CD4-positive, alpha-beta memory T cell (primary cell): ENCODE measurements around the gene MKNK1. TPM values are rescaled to one million over a fixed set of nuclear protein-coding genes. Genes with fewer than 3 reads are reported as not detected.
A peak's percentile ranks its signal among the peaks of the same experiment; 100 is the strongest.

Source experiments
- CTCF ChIA-PET: fragments of 350-600 bp; sonication (Branson Sonifier 250); formaldehyde crosslinking; loops from one replicate; lab custom pipeline; 2021; ENCODE audit warnings: inconsistent platforms; ENCODE audit not compliant: partially characterized antibody; lab: Charles Lee
- POLR2A ChIA-PET: fragments of 350-600 bp; sonication (Branson Sonifier 250); formaldehyde crosslinking; loops from one replicate; lab custom pipeline; 2021; ENCODE audit not compliant: partially characterized antibody; lab: Charles Lee
- DNase-seq, 5 donors: peaks; one replicate each; pipeline versions ENCODE4 v3.0.0 to v3.0.0-alpha.2; 2020 to 2022; ENCODE audit warnings: mixed read lengths in 1 of 5
- H3K27ac ChIP-seq: one replicate; pipeline ENCODE4 v1.7.0; 2013; ENCODE audit warnings: low read depth, low read length
- H3K27me3 ChIP-seq: 2 replicates; pipeline ENCODE4 v1.7.0; 2013; ENCODE audit warnings: mild to moderate bottlenecking, low read length, moderate library complexity; ENCODE audit not compliant: insufficient read depth
- H3K36me3 ChIP-seq: 2 replicates; pipeline ENCODE4 v1.7.0; 2013; ENCODE audit warnings: mild to moderate bottlenecking, low read length, moderate library complexity; ENCODE audit not compliant: insufficient read depth
- H3K4me1 ChIP-seq: 2 replicates; pipeline ENCODE4 v1.7.0; 2013; ENCODE audit warnings: mild to moderate bottlenecking, low read length, moderate library complexity; ENCODE audit not compliant: insufficient read depth
- H3K4me3 ChIP-seq, 2 donors: one replicate each; pipeline ENCODE4 v1.7.0; 2013; ENCODE audit warnings: low read length in 2 of 2, mild to moderate bottlenecking in 1 of 2
- H3K9me3 ChIP-seq, 2 donors: one replicate each; pipeline ENCODE4 v1.7.0; 2013; ENCODE audit warnings: low read length in 2 of 2, control low read depth in 1 of 2; ENCODE audit not compliant: control insufficient read depth in 1 of 2
- H3K27ac Mint-ChIP-seq, 7 donors: one replicate each; pipeline ENCODE4 v1.8.0; 2020 to 2021; ENCODE audit warnings: mixed read lengths in 7 of 7, mild to moderate bottlenecking in 6 of 7, inconsistent platforms in 3 of 7, moderate library complexity in 3 of 7
- H3K27me3 Mint-ChIP-seq, 2 donors: one replicate each; pipeline ENCODE4 v1.8.0; 2020 to 2021; ENCODE audit warnings: mixed read lengths in 2 of 2
- H3K36me3 Mint-ChIP-seq, 2 donors: one replicate each; pipeline ENCODE4 v1.8.0; 2020 to 2021; ENCODE audit warnings: mixed read lengths in 2 of 2, inconsistent platforms in 1 of 2, mild to moderate bottlenecking in 1 of 2
- H3K4me1 Mint-ChIP-seq, 4 donors: one replicate each; pipeline ENCODE4 v1.8.0; 2020 to 2021; ENCODE audit warnings: mixed read lengths in 4 of 4, mild to moderate bottlenecking in 1 of 4
- H3K4me3 Mint-ChIP-seq, 8 donors: one replicate each; pipeline ENCODE4 v1.8.0; 2020 to 2021; ENCODE audit warnings: mixed read lengths in 8 of 8, mild to moderate bottlenecking in 7 of 8, moderate library complexity in 6 of 8, inconsistent platforms in 3 of 8
- H3K9me3 Mint-ChIP-seq, 8 donors: one replicate each; pipeline ENCODE4 v1.8.0; 2020 to 2021; ENCODE audit warnings: mixed read lengths in 8 of 8, mild to moderate bottlenecking in 5 of 8, inconsistent platforms in 3 of 8, moderate library complexity in 1 of 8
- intact Hi-C: fragments of 100-400 bp; cut with micrococcal nuclease; formaldehyde crosslinking; loops from one replicate; pipeline ENCODE4 v1.15.1; 2023
- polyA plus RNA-seq, 2 donors: library from polyadenylated mRNA; unstranded; fragments of 300-500 nt; fragmentation: Illumina TruSeq; gene quantifications; one replicate each; pipeline ENCODE4 v1.2.3, GENCODE V29; 2021
- total RNA-seq, 2 experiments: library from RNA; stranded (reverse); gene quantifications; one replicate each; pipeline ENCODE4 v1.2.3, GENCODE V29; 2021

The MKNK1 gene
- total and polyA plus RNA-seq, 4 experiments from 2014 or later = 29.3 to 54.9 (median 43.8) TPM

DNA sequence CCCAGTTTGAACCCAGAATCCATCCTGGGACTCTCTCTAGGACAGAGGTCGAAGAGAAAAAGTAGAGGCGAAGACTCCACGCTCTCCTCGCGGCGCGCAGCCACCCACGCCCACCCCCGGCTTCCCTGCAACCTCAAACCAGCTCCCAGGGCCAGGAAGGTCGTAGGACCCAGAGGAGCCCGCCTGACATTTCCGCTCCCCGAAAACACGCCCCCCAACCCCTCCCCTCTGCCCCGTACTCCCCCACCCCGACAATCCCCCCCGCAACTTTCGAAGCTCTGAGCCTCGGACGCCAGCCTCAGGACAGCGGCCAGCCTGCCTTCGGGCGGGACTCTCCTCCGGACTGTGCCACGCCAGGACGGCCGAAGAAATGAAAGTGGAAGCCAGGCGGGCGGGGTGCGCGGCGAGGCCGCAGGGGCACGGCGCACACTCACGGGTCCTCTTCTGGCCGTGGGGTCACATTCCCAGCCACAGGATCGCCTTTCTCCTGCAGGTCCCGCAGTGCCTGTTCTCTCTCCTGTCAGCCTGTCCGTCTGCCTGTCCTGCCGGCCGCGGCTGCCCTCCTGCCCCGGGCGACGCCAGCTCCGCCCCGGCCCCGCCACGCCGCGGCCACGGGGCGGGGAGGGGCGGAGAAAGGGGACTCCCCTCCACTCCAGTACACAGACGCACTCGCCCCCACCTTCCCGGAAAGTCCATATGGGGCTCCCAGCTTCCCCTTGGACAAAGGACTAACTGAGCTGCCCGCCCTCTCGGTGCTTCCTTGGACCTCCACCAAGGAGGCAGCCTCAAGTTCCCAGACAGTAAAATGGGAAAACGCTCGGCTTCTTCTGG, 12.4 kb upstream of the MKNK1 start, which contains the start of gene MOB3C:
Gene MOB3C (minus strand): TSS at position 535 of the 831 bp plus-strand sequence. CDS start 3,490 bp downstream, outside the sequence.
- no peaks in the 10 kb centered on the region for H3K27me3 ChIP-seq
- Mint-ChIP-seq H3K27me3 (no peaks in the 10 kb centered on the region), H3K4me1 (peaks cover 22 to 57% (median 41%) of the 10 kb centered on the region in 4 donors), H3K36me3 (peaks cover 0 to 14% of the 10 kb centered on the region in 2 donors), H3K27ac (peak within 1 kb of the TSS; percentile 87 to 97 (median 94)), H3K4me3 (peak within 1 kb of the TSS; percentile 92 to 96 (median 94)), H3K9me3 (no peaks in the 10 kb centered on the region)
- peak within 1 kb of the TSS; percentile 82 to 96 for H3K4me3 ChIP-seq
- POLR2A ChIA-PET = interaction anchor here (0.6 to 10.4 kb wide), 9 partner anchors 12 to 313 kb away, joined by 3 to 182 read pairs (median 4); partner anchors contain the start of genes ATPAF1, EFCAB14, LRRC41 and MKNK1
- H3K9me3 ChIP-seq = no peaks in the 10 kb centered on the region
- H3K36me3 ChIP-seq = no peaks in the 10 kb centered on the region
- CTCF ChIA-PET = interaction anchor here (0.8 to 3.2 kb wide), 7 partner anchors 12 to 109 kb away, joined by 3 to 37 read pairs (median 4); partner anchors contain the start of gene MKNK1
- peak; percentile 62 to 74 (median 63) for DNase-seq
- peaks cover 51% of the 10 kb centered on the region for H3K4me1 ChIP-seq
- intact Hi-C loops = loop anchor here (1.0 to 5.0 kb wide), 2 partner anchors 12 to 101 kb away; partner anchors contain the start of genes EFCAB14 and MKNK1
- peak within 1 kb of the TSS; percentile 81 for H3K27ac ChIP-seq

- H3K27me3 Mint-ChIP-seq = no peaks in the 10 kb centered on the region
- POLR2A ChIA-PET = interaction anchor here (0.6 to 10.4 kb wide), 9 partner anchors 11 to 313 kb away, joined by 3 to 182 read pairs (median 4); partner anchors contain the start of genes ATPAF1, EFCAB14, LRRC41 and MKNK1
- DNase-seq = no peak
- peak overlapping the region; percentile 81 for H3K27ac ChIP-seq
- no peaks in the 10 kb centered on the region for H3K27me3 ChIP-seq
- peaks cover 53% of the 10 kb centered on the region for H3K4me1 ChIP-seq
- CTCF ChIA-PET = interaction anchor here (1.6 to 3.2 kb wide), 3 partner anchors 11 to 82 kb away, joined by 4 to 37 read pairs (median 4); partner anchors contain the start of gene MKNK1
- no peaks in the 10 kb centered on the region for H3K9me3 ChIP-seq
- H3K36me3 ChIP-seq = no peaks in the 10 kb centered on the region
- intact Hi-C loops = loop anchor here (1.0 to 5.0 kb wide), 2 partner anchors 11 to 102 kb away; partner anchors contain the start of genes EFCAB14 and MKNK1
- H3K4me1 Mint-ChIP-seq = peaks cover 23 to 65% (median 48%) of the 10 kb centered on the region in 4 donors
- peak overlapping the region; percentile 82 to 96 for H3K4me3 ChIP-seq
- H3K4me3 Mint-ChIP-seq = peak overlapping the region; percentile 92 to 96 (median 94)
- no peaks in the 10 kb centered on the region for H3K9me3 Mint-ChIP-seq
- H3K36me3 Mint-ChIP-seq = peaks cover 1 to 21% of the 10 kb centered on the region in 2 donors
- H3K27ac Mint-ChIP-seq = peak overlapping the region; percentile 86 to 95 (median 91)
These were observed 11.7 kb upstream of the MKNK1 start for GRCh38 chr1:46615735-46616134.

DNA sequence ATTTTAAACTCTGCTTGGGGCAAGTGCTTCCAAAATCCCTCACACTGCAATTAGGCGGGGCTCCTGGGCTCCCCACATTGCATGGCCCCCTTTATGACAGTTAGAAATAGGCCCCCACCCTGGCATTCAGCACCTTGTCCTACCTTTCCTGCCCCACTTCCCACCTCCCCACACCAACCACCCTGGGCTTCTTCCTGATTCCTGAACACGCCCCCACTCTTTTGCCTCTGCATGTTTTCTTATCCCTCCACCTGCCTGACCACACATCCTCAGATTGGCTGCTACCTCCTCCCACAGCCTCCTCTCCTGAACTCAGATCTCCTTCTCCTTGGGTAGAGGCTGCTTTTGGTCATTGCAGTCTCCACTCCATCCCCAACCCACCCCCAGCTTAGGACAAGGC, 11.0 kb upstream of the MKNK1 start:
- Histone ChIP-seq H3K4me3 (peak overlapping the region in 1 of 2 donors; percentile 96), H3K9me3 (no peaks in the 10 kb centered on the region), H3K4me1 (peaks cover 53% of the 10 kb centered on the region), H3K27ac (peak overlapping the region; percentile 81), H3K27me3 (no peaks in the 10 kb centered on the region), H3K36me3 (no peaks in the 10 kb centered on the region)
- H3K27ac Mint-ChIP-seq = peak overlapping the region; percentile 60 to 95 (median 86)
- intact Hi-C loops = loop anchor here (5.0 kb wide), 1 partner anchor 102 kb away; the partner anchor contains the start of gene EFCAB14
- peaks cover 23 to 68% (median 50%) of the 10 kb centered on the region in 4 donors for H3K4me1 Mint-ChIP-seq
- peaks cover 6 to 25% of the 10 kb centered on the region in 2 donors for H3K36me3 Mint-ChIP-seq
- ChIA-PET POLR2A (interaction anchor here (0.6 to 10.4 kb wide), 3 partner anchors 10 to 296 kb away, joined by 3 to 182 read pairs (median 23); partner anchors contain the start of genes ATPAF1 and MKNK1), CTCF (interaction anchor here (1.8 to 3.2 kb wide), 2 partner anchors 11 to 67 kb away, joined by 4 to 37 read pairs; partner anchors contain the start of gene MKNK1)
- no peaks in the 10 kb centered on the region for H3K9me3 Mint-ChIP-seq
- H3K4me3 Mint-ChIP-seq = peak overlapping the region; percentile 92 to 96 (median 94)
- no peaks in the 10 kb centered on the region for H3K27me3 Mint-ChIP-seq
- no peak for DNase-seq

DNA sequence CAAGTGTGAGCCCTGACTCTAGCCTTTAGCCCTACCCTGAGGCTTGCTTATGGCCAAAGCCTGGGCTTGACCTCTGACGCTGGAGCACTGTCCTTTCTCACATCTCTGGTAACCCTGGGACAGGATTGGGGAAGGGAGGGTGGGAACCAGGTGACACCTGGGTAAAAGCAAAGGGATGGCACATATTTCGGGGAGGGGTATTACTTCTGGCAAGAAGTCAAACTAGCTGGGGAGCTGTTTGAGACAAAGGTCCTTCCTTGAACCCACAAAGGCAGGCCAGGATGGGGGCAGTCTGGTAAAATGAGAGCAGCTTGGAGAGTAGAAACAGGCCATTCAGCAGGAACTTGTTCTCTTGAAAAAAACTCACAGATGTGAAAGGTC, 10.5 kb upstream of the MKNK1 start:
- no peaks in the 10 kb centered on the region for H3K27me3 Mint-ChIP-seq
- H3K9me3 Mint-ChIP-seq = no peaks in the 10 kb centered on the region
- Histone ChIP-seq H3K4me3 (no peak overlapping the region), H3K27me3 (no peaks in the 10 kb centered on the region), H3K27ac (no peak overlapping the region), H3K9me3 (no peaks in the 10 kb centered on the region), H3K36me3 (peaks cover 3% of the 10 kb centered on the region), H3K4me1 (peaks cover 53% of the 10 kb centered on the region)
- peak overlapping the region in 6 of 7 donors; percentile 6 to 95 (median 73) for H3K27ac Mint-ChIP-seq
- intact Hi-C loops = no loop called here
- no peak for DNase-seq
- H3K4me3 Mint-ChIP-seq = peak overlapping the region; percentile 92 to 96 (median 94)
- ChIA-PET CTCF (interaction anchor here (1.1 to 2.1 kb wide), 2 partner anchors 9 to 11 kb away, joined by 4 to 12 read pairs; partner anchors contain the start of gene MKNK1), POLR2A (interaction anchor here (1.3 to 10.4 kb wide), 3 partner anchors 10 to 61 kb away, joined by 3 to 182 read pairs (median 23); partner anchors contain the start of genes ATPAF1 and MKNK1)
- H3K36me3 Mint-ChIP-seq = peaks cover 11 to 30% of the 10 kb centered on the region in 2 donors
- peaks cover 26 to 72% (median 54%) of the 10 kb centered on the region in 4 donors for H3K4me1 Mint-ChIP-seq

DNA sequence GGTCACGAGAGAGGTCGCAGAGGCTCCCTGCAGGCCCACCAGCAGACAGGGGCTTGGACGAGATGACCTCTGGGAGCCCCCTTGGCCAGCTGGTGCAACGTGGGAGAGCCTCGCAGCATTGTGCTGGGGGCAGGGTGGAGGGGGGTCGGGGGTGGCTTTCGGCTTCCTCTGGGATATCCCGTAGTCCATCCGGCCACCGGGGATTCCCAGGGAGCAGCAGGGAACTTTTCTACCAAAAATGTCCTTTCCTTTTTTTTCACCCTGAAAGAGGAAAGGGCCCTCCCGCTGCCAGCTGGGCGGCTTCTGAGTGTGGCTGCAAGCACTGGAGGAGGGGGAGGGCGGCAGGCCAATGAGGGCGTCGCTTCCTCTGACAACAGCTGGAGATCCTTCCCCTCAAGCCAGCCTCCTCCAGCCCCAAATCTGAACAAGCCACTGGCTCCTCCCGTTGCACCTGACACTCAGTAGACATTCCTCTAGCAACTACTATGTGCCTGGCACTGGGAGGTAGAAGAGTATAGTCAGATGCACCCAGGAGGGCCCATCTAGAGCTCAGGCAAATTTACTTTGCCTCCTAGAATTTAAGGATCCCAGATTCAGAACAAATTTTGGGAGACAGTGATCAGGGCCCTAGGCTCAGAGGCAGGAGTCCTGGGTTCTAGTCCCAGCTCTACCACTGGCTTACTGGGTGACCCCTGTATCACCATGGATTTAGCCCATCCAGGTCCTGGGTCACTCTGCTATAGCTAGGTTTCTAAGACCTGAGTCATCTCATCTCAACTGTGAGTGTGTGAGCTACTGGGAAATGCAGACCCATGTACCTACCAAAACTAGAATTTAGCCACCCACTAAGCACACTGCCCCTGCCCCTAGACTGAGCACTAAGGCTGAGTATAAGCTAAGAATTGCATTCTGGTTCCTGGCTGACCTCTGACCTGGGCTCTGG, 9.9 kb upstream of the MKNK1 start:
- peak overlapping the region; percentile 29 to 87 (median 47) for H3K27ac Mint-ChIP-seq
- H3K27me3 Mint-ChIP-seq = no peaks in the 10 kb centered on the region
- no peaks in the 10 kb centered on the region for H3K9me3 Mint-ChIP-seq
- no peaks in the 10 kb centered on the region for H3K9me3 ChIP-seq
- intact Hi-C loops = no loop called here
- CTCF ChIA-PET = interaction anchor here (1.1 to 2.1 kb wide), 2 partner anchors 8 to 10 kb away, joined by 4 to 12 read pairs; partner anchors contain the start of gene MKNK1
- H3K4me3 ChIP-seq = no peak overlapping the region
- H3K4me1 Mint-ChIP-seq = peaks cover 26 to 73% (median 54%) of the 10 kb centered on the region in 4 donors
- DNase-seq = peak in 2 of 5 donors; percentile 21 to 29
- POLR2A ChIA-PET = interaction anchor here (1.3 to 10.4 kb wide), 3 partner anchors 9 to 61 kb away, joined by 3 to 182 read pairs (median 23); partner anchors contain the start of genes ATPAF1 and MKNK1
- peaks cover 53% of the 10 kb centered on the region for H3K4me1 ChIP-seq
- no peaks in the 10 kb centered on the region for H3K27me3 ChIP-seq
- H3K27ac ChIP-seq = peak overlapping the region; percentile 6
- peaks cover 17 to 37% of the 10 kb centered on the region in 2 donors for H3K36me3 Mint-ChIP-seq
- H3K4me3 Mint-ChIP-seq = peak overlapping the region; percentile 26 to 95 (median 82)
- H3K36me3 ChIP-seq = peaks cover 10% of the 10 kb centered on the region
